Bronchial epithelial cell (primary cell): Measurements from ENCODE around the gene IPO5. TPM values are rescaled to one million over a fixed set of nuclear protein-coding genes. Genes with fewer than 3 reads are reported as not detected.
A peak's percentile ranks its signal among the peaks of the same experiment; 100 is the strongest.

ENCODE experiments used
- DNase-seq: peaks from one replicate; pipeline ENCODE4 v3.0.0-alpha.2; 2010; ENCODE audit warnings: low read depth
- FAIRE-seq: peaks from 2 replicates; lab custom pipeline; 2011; peaks lifted over from hg19 to GRCh38; lab: Jason Lieb, UNC
- H3K27me3 ChIP-seq: 2 replicates; pipeline ENCODE4 v1.5.1; 2011; ENCODE audit warnings: low read length; ENCODE audit not compliant: control insufficient read depth, insufficient read depth
- H3K36me3 ChIP-seq: 2 replicates; pipeline ENCODE4 v1.5.1; 2011; ENCODE audit warnings: low read length; ENCODE audit not compliant: control insufficient read depth, insufficient read depth
- H3K4me3 ChIP-seq: 2 replicates; pipeline ENCODE4 v1.5.1; 2011; ENCODE audit warnings: mild to moderate bottlenecking, low read depth, low read length, control low read depth
- CTCF ChIP-seq: IDR thresholded peaks from 2 replicates; pipeline ENCODE4 v1.5.1; 2011; ENCODE audit warnings: mild to moderate bottlenecking, moderate library complexity, low read length, control low read depth, inconsistent platforms; ENCODE audit not compliant: insufficient read depth, severe bottlenecking
- total RNA-seq: library from RNA; depleted of rRNA; stranded (reverse); fragments of >200 nt; gene quantifications from 2 replicates; pipeline ENCODE4 v1.2.1, GENCODE V29; 2014

Gene IPO5
- total RNA-seq, 1 donor from 2014 or later = 112 TPM

- Histone ChIP-seq H3K36me3 (peaks cover 13% of the 10 kb centered on the region), H3K27me3 (no peaks in the 10 kb centered on the region), H3K4me3 (no peak overlapping the region)
- no peak for TF ChIP-seq CTCF
- FAIRE-seq (no peak), DNase-seq (peak; percentile 45)
These were observed 68.7 kb downstream of the IPO5 start for GRCh38 chr13:98022210-98022609.

DNA sequence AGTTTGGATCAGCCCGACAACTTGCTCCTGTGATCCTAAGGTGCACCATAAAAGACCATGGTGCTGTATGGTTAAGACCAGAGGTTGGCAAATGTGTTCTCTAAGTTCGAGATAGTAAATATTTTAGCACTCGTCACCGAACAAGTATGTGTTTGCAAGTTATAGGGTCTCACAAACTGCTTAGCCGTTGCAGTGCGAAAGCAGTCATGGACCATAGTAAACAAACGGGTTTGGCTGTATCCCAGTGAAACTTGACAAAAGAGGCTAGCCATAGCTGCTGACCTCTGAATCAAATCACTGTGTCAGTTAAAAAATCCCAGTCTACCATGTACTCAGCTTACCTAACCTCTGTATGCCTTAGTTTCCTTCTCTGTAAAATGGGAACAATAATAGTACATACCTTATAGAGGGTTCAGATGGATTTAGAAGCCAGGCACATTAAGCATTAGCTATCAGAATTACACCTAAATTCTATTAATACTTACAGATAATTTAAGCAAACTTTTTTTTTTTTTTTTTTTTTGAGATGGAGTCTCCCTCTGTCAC lies 72.1 kb downstream of the IPO5 start:
- TF ChIP-seq CTCF = no peak
- DNase-seq = no peak
- Histone ChIP-seq H3K27me3 (no peaks in the 10 kb centered on the region), H3K36me3 (peaks cover 4% of the 10 kb centered on the region), H3K4me3 (no peak overlapping the region)
- no peak for FAIRE-seq

DNA sequence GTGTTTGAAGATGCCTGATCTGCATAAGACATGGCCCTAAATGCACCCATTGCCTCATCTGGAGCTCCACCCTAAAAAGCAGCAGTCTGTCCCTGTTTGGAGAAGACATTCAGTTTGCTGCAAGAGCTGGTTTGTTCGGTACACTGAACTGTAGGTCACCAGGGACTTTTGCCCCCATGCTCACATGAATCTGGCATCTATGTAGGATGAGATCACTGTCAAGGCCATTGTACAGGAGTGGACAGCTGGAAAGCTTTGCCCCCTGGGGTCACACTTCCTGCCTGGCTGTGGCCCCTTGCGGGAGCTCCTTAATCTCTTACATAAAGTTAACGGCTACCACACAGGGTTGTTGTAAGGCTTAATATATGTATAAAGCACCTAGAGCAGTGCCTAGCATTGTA lies 73.0 kb downstream of the IPO5 start:
- no peak for FAIRE-seq
- TF ChIP-seq CTCF = no peak
- H3K4me3 ChIP-seq = no peak overlapping the region
- DNase-seq = no peak
- H3K27me3 ChIP-seq = no peaks in the 10 kb centered on the region
- H3K36me3 ChIP-seq = peaks cover 2% of the 10 kb centered on the region

GRCh38 chr13:98032168-98032567 lies 78.7 kb downstream of the IPO5 start:
- DNase-seq (no peak), FAIRE-seq (no peak)
- no peak for TF ChIP-seq CTCF
- Histone ChIP-seq H3K4me3 (no peak overlapping the region), H3K36me3 (no peaks in the 10 kb centered on the region), H3K27me3 (peaks cover 1% of the 10 kb centered on the region)

DNA sequence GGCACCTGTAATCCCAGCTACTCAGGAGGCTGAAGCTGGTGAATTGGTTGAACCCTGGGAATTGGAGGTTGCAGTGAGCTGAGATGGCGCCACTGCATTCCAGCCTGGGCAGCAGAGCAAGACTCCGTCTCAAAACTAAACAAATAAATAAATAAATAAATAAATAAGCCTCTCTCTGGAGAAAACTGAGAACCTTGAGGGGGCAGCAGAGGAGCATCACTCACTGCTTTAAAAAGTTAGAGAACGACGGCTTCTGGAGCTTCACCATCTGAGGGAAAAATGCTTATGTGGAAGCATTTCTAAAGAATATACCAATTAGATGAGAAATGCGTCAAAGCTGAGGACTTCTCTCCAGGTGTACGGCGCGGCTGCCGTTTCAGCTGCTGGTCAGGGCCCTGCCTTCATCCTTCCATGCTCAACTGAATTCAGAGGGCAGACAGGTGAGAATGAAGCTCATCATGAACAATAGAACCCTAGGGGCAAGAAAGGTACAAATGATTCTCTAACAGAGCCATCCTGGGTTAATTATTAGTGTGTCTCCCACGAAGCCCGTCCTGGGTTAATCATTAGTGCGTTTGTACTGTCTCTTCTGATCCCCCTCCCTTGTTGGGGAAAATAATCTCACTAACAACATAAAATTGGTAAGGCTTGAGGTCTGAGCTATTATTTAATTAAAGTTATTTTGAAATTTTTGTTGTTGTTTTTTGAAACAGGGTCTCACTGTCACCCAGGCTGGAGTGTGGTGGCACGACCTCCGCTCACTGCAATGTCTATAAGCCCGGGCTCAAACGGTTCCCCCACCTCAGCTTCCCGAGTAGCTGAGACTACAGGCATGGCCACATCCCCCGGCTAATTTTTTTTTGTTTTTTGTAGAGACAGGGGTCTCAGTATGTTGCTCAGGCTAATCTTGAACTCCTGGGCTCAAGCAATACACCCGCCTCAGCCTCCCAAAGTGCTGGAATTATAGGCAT lies 80.1 kb downstream of the IPO5 start:
- no peak for FAIRE-seq
- DNase-seq = peak; percentile 38
- Histone ChIP-seq H3K4me3 (no peak overlapping the region), H3K27me3 (peaks cover 1% of the 10 kb centered on the region), H3K36me3 (no peaks in the 10 kb centered on the region)
- TF ChIP-seq CTCF = peak; percentile 29
